NCI-H146 treated with DMSO at 0.1 percent for 48 hours (cell line): ENCODE data around the gene LOXL3.

Experiments
- DNase-seq: peaks from one replicate; lab custom pipeline; 2025; ENCODE audit not compliant: unreplicated experiment; lab: John Stamatoyannopoulos, UW

The LOXL3 gene

DNA sequence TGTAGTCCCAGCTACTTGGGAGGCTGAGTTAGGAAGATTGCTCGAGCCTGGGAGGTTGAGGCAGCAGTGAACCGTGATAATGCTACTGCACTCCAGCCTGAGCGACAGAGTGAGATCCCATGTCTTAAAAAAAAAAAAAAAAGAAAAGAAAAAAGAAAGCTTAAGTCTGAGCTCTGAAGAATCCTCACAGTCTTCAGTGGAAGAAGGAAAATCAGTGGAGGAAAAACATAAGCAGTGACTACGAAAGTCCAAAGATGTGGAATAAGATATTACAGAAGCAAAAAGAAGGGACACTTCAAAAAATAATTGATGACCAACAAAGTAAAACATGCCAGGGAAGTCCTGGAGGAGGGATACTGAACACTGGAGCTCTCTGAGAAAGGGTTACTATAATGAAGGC lies 43.5 kb downstream of the LOXL3 start:
- DNase-seq = no peak

DNA sequence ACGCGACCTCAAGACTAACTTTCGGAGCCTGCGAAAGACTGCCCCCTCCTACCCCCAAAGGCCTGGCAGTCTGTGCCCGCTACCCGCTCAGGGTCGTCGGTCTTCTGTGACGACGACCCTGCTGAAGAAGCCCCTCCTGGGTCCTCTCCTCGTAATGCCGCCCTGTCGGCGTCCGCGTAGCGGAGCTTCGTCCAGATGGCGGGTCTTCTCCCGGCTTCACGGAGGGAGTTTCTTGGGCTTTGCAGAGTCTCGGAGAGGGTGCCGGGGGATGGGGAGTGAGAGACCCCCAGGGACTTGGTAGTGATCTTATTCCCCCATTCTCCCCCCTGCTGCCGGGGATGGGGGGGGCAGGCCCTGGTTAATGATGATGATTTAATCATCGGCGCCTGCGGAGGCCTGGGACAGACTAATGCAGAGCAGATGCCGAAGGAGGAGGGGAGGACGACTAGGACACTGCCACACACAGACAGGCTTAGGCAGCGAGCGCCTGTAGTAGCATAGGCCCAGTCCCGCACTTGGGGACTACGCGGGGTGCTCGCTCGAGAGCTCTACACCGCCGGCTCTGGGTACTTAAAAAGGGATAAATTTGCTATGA lies 45.7 kb downstream of the LOXL3 start:
- peak; percentile 61 for DNase-seq

- peak; percentile 96 for DNase-seq
These were observed 46.4 kb downstream of the LOXL3 start, which contains the start of gene PCGF1 for GRCh38 chr2:74507145-74507925. Gene PCGF1, minus strand, starts transcription at chr2:74507695. Its CDS starts 27 bp downstream, at chr2:74507668.

DNA sequence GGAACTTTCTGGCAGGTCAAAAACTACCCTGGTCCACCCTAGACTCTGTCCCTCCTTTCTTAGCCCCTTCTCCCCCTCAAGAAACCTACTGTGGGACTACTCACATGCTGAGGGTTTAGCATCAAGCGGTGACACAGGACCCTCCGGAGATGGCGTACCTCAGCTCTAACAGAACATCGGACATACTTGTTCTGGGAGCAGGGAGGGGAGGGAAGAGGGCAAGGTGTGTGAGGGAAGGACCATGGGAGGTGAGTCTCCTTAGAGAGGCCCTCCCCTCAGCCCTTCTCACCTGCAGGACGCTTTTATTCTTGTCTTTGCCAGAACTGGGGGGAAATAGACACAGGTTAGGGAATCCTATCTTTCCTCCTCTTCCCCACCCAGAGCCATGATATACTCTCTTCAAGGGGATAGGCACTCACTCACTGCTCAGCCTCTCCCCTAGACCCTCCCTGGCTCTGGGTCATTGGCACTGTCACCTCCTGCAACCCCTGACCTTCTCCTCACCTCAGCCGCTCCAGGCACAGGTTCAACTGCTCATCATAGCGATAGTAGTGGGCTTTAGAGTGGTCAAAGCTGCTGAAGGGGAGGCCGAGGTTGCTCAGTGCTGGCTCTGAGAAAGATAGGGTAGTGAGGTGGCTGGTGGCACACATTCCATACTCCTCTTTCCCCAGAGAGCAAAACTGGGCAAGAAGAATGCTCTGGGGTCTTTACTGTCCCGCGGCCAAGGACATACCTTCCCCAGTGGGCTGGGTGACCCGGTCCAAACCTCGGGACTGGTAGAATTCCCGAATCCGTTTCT lies 48.1 kb downstream of the LOXL3 start:
- DNase-seq = no peak

- no peak for DNase-seq
These were observed 49.2 kb downstream of the LOXL3 start for GRCh38 chr2:74504591-74504990.

DNA sequence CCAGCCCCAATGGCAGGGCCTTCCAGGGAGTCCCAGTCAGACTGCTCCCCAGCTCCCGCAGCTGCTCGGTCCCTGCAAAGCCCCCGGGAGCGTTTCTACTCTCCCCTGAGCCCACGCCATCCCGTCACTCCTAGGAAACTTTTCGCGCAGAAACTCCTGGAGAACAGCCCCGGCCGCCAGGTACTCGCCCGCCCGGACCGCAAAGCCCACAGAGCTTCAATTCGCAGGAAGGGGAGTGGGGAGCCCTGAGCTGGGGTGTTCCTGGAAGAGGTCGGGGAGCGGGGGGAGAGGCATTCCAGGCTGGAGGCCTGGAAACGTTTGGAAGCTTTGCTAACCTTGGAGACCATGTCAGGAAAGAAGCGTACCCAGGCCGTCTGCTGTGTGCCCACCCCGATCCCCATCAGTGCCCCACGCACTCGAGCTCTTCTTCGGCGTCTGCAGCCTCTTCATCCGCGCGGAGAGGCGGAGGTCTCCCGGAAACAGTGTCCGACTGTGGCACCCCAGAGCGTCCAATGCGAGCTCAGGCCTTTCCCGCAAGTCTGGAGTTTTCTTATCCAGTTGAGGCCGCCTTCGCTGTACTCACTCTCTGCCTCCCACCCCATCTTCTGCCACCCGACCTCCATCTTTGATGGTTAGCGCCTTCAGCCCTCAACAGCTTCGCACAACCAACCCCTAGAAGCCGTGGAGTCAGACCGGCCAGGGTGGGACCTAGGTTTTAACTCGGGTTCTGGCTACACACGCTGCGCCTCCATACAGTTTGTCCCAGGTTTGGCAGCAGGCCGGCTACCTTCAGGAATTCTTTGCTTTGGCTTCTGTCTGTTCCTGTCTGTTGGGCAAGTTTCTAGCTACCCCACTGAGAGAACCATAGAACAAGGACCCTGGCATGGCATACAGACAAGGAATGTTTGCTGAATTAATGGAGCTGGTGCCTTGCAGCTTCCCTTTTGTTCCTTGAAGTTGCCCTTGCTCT lies 50.0 kb downstream of the LOXL3 start:
- no peak for DNase-seq

DNA sequence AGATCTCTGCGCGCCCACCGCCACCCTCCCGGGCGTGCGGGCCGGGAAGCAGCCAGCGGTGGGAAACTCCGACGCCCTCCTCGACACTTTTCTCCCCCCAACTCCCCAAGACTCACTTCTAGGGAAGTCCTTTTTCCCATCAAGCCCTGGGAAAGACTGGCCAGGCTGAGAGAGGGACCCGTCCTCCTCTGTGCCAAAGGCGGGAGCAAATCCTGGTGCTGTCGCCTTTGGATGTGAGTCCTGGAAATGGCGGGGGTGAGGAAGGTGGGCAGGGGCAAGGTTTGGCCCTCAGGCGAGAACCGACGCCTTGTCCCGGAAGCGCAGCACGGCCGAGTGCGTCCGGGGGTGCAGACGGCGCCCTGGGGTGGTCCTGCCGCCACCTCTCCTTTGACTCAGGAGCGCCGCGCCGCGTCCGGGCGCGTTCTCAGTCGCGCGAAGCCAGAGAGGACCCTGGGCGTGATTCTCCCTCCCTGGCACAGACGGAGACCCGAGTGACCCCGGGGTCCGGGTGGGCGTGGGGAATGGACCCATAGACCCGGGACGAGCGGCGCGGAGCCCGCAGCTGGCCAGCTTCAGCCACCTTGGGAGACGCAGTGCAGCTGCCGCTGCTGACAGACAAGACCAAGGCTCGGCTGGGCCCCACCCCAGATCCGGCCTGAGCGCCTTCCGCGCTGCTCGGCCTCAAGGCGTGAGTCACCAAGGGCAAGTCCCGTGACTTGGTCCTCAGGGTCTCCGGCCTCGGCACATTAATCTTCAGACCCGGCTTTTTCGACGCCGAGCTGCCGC lies 50.8 kb downstream of the LOXL3 start:
- no peak for DNase-seq

DNA sequence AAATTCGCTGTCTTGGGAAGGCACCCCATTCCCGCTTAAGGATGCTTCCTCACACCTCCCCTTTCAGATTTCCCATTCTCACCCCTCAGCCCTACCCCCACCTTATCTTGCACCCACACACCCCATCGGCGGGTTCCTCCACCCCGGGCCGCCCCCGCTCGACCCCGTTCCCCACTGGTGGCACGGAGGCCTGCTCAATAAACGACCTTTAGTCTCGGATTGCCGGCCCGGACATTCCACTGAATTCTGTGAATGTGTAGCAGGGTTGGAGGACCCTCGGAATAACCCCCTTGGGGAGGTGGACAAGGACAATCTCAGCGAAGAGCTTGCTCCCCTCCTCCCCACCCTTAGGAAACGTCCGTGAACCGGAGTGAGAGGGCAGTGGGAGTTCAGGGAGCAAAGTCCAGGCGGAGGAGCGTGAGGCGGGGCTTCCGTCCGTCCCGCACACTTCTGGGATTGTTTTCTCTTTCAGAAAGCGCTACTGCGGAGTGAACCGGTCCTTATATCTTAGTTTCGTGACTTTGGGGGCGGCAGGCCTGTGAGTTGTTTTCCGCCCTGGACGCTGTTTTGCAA lies 51.5 kb downstream of the LOXL3 start:
- DNase-seq = no peak

GRCh38 chr2:74501335-74502071 lies 52.2 kb downstream of the LOXL3 start:
- no peak for DNase-seq

GRCh38 chr2:74500578-74500946 lies 53.2 kb downstream of the LOXL3 start:
- no peak for DNase-seq

- no peak for DNase-seq
These were observed 53.7 kb downstream of the LOXL3 start for GRCh38 chr2:74499940-74500577.

GRCh38 chr2:74499267-74499939 lies 54.3 kb downstream of the LOXL3 start, which contains the start of gene LBX2:
Gene LBX2, minus strand, starts transcription at chr2:74499603. Its CDS starts 66 bp downstream, at chr2:74499537.
- no peak for DNase-seq

DNA sequence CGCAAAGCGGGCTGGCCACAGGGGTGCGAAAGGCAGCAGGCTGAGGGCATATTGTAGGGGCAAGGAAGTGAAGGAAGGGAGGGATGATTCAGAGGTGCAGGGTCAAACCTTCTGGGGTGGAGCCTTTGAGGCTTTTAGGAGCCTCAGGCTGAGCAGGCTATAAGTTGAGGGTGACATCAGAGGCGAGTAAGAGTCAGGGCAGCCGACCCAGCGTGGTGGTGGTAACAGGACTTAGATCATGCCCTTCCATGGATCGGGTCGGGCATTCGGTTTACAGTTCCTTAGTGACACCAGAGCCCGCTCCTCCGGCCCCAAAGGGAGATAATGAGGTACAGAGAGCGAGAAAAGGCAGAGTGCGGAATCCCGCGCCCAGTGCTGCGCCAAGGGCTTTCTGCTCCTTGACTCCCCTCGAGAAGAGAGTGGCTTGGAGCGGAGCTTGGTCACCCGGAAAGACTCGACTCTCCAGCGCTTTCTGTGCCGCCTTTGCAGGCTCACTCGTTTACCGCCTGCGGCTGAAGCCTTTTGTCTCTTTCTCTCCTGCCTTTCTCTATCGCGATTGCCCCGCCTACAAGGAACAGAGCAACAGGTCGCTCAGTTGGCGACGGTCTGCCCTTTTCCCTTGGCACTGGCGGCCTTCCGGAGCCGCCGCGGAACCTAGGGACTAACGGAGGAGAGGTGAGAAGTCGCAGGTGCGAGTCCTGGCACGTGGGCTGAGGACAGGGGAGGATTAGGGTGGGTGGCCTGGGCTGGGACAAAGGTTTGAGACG lies 55.1 kb downstream of the LOXL3 start:
- DNase-seq = no peak

GRCh38 chr2:74497777-74498499 lies 55.8 kb downstream of the LOXL3 start:
- peak; percentile 55 for DNase-seq

DNA sequence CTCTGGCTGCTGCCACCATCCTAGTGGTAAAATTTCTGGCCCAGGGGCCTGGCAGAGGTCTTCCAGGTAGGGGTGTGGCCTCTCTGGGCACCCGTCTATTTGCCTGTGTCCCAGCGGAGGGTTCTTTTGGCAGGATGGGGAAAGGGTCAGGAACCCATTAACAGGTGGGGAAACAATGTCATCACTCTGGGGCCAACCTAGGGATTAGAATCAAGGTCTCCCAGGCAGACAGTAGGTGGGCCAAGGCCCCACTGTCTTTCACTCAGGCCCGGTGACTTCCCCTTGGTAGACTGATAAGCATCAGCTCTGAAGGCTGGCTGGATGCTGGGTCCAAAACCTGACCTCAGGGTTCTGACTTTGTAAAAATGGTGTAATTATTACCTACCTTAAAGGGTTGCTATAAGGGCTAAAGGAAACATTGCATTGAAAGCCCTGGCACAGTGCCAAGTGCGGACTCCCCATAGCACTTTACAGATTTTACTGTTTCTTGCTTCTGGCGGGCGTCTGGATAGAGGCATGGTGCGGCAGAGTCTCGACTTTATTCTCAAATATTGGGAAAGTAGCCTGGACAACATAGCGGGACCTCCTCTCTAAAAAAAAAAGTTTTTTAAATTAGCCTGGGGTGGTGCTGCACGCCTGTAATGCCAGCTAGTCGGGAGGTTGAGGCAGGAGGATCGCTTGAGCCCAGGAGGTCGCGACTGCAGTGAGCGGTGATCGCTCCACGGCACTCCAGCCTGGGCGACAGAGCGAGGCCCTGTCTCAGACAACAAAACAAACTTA lies 56.6 kb downstream of the LOXL3 start:
- DNase-seq = no peak

DNA sequence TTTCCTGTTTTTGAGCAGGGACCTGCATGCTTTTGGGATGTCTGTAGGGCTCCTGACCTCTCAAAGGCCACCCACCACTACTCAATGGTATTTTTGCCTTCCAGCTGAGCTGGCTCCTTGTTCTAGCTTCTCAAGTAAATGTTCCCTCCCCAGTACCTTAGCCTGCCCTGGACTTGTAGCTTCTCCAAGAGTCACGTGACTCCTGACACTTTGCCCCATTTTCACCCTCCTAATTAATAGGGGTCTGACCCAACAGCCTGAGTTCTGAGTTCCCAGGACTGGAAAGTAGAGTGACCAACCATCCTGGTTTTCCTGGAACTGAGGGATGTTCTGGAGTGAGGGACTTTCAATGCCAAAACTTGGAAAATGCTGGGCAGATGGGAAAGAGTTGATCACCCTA lies 58.3 kb downstream of the LOXL3 start:
- DNase-seq = no peak
